ENCODE measurements around the gene MORN2. TPM values are rescaled to one million over a fixed set of nuclear protein-coding genes. Genes with fewer than 3 reads are reported as not detected.

Gene MORN2
- total and polyA plus RNA-seq, 2 of the 4 experiments (the other 2 are of a cell fraction) = 13.1 to 16.5 TPM

GRCh38 chr2:38830526-38831159, 45.1 kb upstream of the MORN2 start:
- H3K56ac ChIP-seq (ENCODE audit: extremely low read depth, insufficient read depth, low read length) = no peak overlapping the region
- no peak overlapping the region for H3K9ac ChIP-seq (ENCODE audit: low read depth, low read length)
- H2AK5ac ChIP-seq (ENCODE audit: low read depth, low read length) = no peak overlapping the region
- intact Hi-C loops (cut with micrococcal nuclease) (loop anchor here (10.0 kb wide), 1 partner anchor 296 kb away; no protein-coding TSS in a partner anchor), in situ Hi-C loops (cut with MboI; ENCODE audit: low sequenced_read_pairs) (no loop called here), dilution Hi-C loops (cut with HindIII; ENCODE audit: low sequenced_read_pairs, unreplicated experiment) (no loop called here)
- H3K23ac ChIP-seq (ENCODE audit: low read depth, low read length) = no peak overlapping the region
- H3K18ac ChIP-seq (ENCODE audit: low read depth, low read length) = no peak overlapping the region
- no peaks in the 10 kb centered on the region for H3K27me3 ChIP-seq (ENCODE audit: control insufficient read depth, insufficient read depth, low read length)
- H4K8ac ChIP-seq (ENCODE audit: low read depth in 2 of 2, low read length in 2 of 2) = no peak overlapping the region
- ATAC-seq (ENCODE audit: low read depth) (no peak), DNase-seq (no peak)
- H2BK5ac ChIP-seq (ENCODE audit: low read depth, low read length, poor library complexity, severe bottlenecking) = no peak overlapping the region
- H3K9me1 ChIP-seq (ENCODE audit: insufficient read depth, low read length) = no peaks in the 10 kb centered on the region
- no peak overlapping the region for H3K4me2 ChIP-seq (ENCODE audit: low read depth, low read length)
- H3K4me3 ChIP-seq (ENCODE audit: insufficient read depth, low read depth, low read length) = no peak overlapping the region
- no peak for TF ChIP-seq RCOR1 (IDR thresholded peaks at IDR 0.05; ENCODE audit: insufficient replicate concordance, low read length)
- no peak for TF ChIP-seq CHD1 (IDR thresholded peaks at IDR 0.05; ENCODE audit: low read depth, low read length)
- TF ChIP-seq MAFK (IDR thresholded peaks at IDR 0.05; ENCODE audit: low read depth, low read length) = no peak
- no peak overlapping the region for H3K27ac ChIP-seq (ENCODE audit: insufficient read depth, low read length)
- H2BK20ac ChIP-seq (ENCODE audit: low read depth, low read length) = no peak overlapping the region
- no peaks in the 10 kb centered on the region for H3K9me3 ChIP-seq (ENCODE audit: control insufficient read depth, insufficient read depth, low read length)
- WGBS, 2 experiments (ENCODE audit: extremely low coverage in 2 of 2, insufficient read length in 1 of 2) = no CpG with 5 or more reads among the region's 6 CpGs
- H2AK9ac ChIP-seq (replicated peaks; ENCODE audit: low read depth, low read length, poor library complexity) = no peak overlapping the region
- H3K79me1 ChIP-seq (ENCODE audit: low read depth in 1 of 2, low read length in 2 of 2) = no peaks in the 10 kb centered on the region
- H3K36me3 ChIP-seq (ENCODE audit: control insufficient read depth, insufficient read depth, low read length) = peaks cover 6% of the 10 kb centered on the region
- no peak overlapping the region for H3K14ac ChIP-seq (replicated peaks; ENCODE audit: low read depth, low read length)
- no peaks in the 10 kb centered on the region for H4K20me1 ChIP-seq (ENCODE audit: insufficient read depth, low read length)
- no peak overlapping the region for H2AFZ ChIP-seq (replicated peaks; ENCODE audit: low read length, poor library complexity)
- no peak overlapping the region for H2BK15ac ChIP-seq (ENCODE audit: low read depth, low read length)
- ChIA-PET CTCF (no interaction called here), POLR2A (ENCODE audit: unreplicated experiment) (no interaction called here)
- H4K91ac ChIP-seq (ENCODE audit: insufficient read depth, low read depth, low read length) = no peak overlapping the region
- BruUV-seq (replicated peaks) = no TSS peak
- no peak overlapping the region for H4K5ac ChIP-seq (ENCODE audit: low read depth, low read length)
- peaks cover 1% of the 10 kb centered on the region for H3K4me1 ChIP-seq (ENCODE audit: control insufficient read depth, insufficient read depth, low read length)
- no peak overlapping the region for H3K4ac ChIP-seq (ENCODE audit: low read depth, low read length)
- H2BK120ac ChIP-seq (ENCODE audit: low read depth, low read length) = no peak overlapping the region

Measured in IMR-90 (cell line).